GM23248 (cell line): ENCODE data around the gene CFAP90.

Experiments used
- EZH2 ChIP-seq: fragments of 200-600 bp; sonication (generic); IDR thresholded peaks from 2 replicates; pipeline ENCODE4 v1.6.1; 2018; ENCODE audit warnings: antibody characterized with exemption, mild to moderate bottlenecking; ENCODE audit not compliant: insufficient read depth, poor library complexity, severe bottlenecking
- EZH2phosphoT487 ChIP-seq: fragments of 200-600 bp; sonication (generic); IDR thresholded peaks from 2 replicates; pipeline ENCODE4 v1.6.1; 2018; ENCODE audit warnings: antibody characterized with exemption, moderate library complexity, mild to moderate bottlenecking, low read depth; ENCODE audit not compliant: insufficient read depth

DNA sequence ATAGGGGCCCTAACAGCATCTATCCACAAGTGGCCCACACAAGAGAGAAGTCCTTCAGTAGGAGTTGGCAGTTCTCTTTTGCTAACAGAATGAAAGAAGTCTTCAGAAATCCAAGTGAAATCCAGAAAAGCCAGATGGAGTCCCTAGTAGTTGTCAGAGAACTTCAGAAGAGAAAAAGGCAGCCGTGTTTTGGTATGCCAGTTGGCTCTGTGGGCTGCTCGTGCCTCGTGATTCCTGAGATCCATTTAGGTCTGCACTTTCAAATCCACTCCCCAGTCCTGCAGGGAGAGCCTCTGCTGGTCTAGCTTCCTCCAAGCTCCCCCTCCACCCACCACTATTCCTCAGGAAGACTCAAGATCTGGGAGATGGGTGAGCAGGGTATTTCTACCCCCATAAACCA is 69.0 kb downstream of the CFAP90 start:
- TF ChIP-seq EZH2 (no peak), EZH2phosphoT487 (no peak)
